GM18511 (cell line): ENCODE results near the gene TNPO2.

ENCODE experiments used
- ATAC-seq: cut with Tn5 transposase; IDR thresholded peaks from one replicate; pipeline ENCODE4 v1.9.1; 2021; ENCODE audit warnings: mild to moderate bottlenecking, moderate library complexity; ENCODE audit not compliant: unreplicated experiment

The TNPO2 gene

GRCh38 chr19:12652219-12652618 lies 71.5 kb downstream of the TNPO2 start:
- no peak for ATAC-seq

DNA sequence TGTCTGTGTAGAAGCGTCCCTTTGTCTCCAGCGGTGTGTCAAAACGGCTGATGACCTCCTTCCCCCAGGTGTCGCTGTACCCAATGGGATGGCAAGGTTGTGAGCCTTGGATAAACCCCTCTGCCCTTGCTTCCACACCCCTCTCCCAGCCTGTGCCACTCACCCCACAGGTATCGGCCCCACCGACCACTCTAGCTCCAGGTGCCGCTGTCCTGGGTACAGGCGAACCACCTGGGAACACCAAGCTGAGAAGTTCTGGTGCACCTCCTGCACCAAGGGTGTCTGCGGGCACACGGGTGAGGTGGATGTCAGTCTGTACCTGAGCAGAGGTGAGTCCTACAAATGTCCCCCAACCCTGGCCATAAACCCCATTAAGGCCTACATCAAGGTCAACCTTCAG lies 73.8 kb downstream of the TNPO2 start:
- ATAC-seq, result no peak
